ENCODE measurements around the gene DET1. TPM values are rescaled to one million over a fixed set of nuclear protein-coding genes. Genes with fewer than 3 reads are reported as not detected.

Gene DET1
- total and polyA plus RNA-seq, 2 of the 13 experiments (the other 11 are each of a cell fraction or from before 2014, with no cell fraction given), result 2.2 to 4.2 TPM

DNA sequence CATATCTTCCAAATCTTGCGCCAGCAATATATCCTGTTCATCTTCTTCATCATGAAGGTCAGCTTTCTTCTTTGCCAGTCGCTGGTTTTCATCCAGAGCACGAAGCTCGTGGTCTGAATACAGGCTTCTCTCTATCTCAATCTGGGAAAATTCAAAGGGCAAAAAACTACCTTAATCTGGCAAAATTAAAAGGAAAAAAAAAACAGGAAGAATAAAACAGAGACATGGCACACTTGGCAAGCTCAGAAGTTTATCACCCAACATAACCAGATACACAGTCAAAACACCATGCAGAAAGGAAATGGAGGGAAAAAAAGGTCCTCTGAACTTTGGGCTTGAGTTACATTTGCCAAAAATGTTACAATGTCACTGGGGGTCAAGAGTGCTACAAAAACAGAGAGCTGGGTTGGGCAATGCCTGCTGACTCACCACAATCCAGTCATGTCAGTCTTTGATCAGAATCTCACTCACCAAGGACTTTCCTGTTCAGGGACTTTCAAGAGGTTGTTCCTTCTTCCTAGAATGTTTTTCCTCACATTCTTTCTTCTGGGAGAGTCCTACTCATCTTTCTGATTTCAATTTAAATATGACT, 80.8 kb downstream of the DET1 start (continued):
- TF ChIP-seq RBM39 (IDR thresholded peaks at IDR 0.05; ENCODE audit: low read depth, low read length, poor library complexity, severe bottlenecking) (no peak), HMG20B (CRISPR knock-in tag; conservative IDR thresholded peaks at IDR 0.05) (no peak), ZIK1 (CRISPR knock-in tag; IDR thresholded peaks at IDR 0.05; ENCODE audit: borderline replicate concordance, low read depth) (no peak), SALL2 (CRISPR knock-in tag; IDR thresholded peaks at IDR 0.05) (no peak), PHF20 (CRISPR knock-in tag; IDR thresholded peaks at IDR 0.05) (no peak), ESRRA (CRISPR knock-in tag; IDR thresholded peaks at IDR 0.05; ENCODE audit: low read depth) (peak; percentile 96), ZNF619 (CRISPR knock-in tag; IDR thresholded peaks at IDR 0.05) (no peak), ZFP37 (CRISPR knock-in tag; IDR thresholded peaks at IDR 0.05; ENCODE audit: borderline replicate concordance) (0 out of 2 replicates have a peak, but pooled peaks have one; percentile 39), PHF5A (CRISPR knock-in tag; IDR thresholded peaks at IDR 0.05; ENCODE audit: low read depth, unreplicated experiment) (no peak), DMAP1 (CRISPR knock-in tag; IDR thresholded peaks at IDR 0.05) (peak; percentile 70), MAF1 (CRISPR knock-in tag; IDR thresholded peaks at IDR 0.05; ENCODE audit: borderline replicate concordance) (no peak), ZNF546 (CRISPR knock-in tag; conservative IDR thresholded peaks at IDR 0.05) (peak; percentile 65; the same call in 1 of the 2 replicates), ZNF550 (CRISPR knock-in tag; IDR thresholded peaks at IDR 0.05; ENCODE audit: borderline replicate concordance) (no peak), JDP2 (CRISPR knock-in tag; IDR thresholded peaks at IDR 0.05; ENCODE audit: borderline replicate concordance) (no peak), PCBP2 (optimal IDR thresholded peaks at IDR 0.05; ENCODE audit: low read depth, low read length, poor library complexity, severe bottlenecking) (no peak), FIP1L1 (IDR thresholded peaks at IDR 0.05; ENCODE audit: borderline replicate concordance, insufficient read depth, low read depth, low read length) (no peak), ZNF558 (CRISPR knock-in tag; IDR thresholded peaks at IDR 0.05; ENCODE audit: borderline replicate concordance) (no peak), ZNF563 (CRISPR knock-in tag; IDR thresholded peaks at IDR 0.05) (no peak), ZNF496 (CRISPR knock-in tag; IDR thresholded peaks at IDR 0.05; ENCODE audit: insufficient replicate concordance) (no peak), ZFP90 (CRISPR knock-in tag; IDR thresholded peaks at IDR 0.05; ENCODE audit: borderline replicate concordance) (no peak), ZNF562 (CRISPR knock-in tag; IDR thresholded peaks at IDR 0.05; ENCODE audit: borderline replicate concordance) (no peak)
- TF ChIP-seq, protein P1, sequence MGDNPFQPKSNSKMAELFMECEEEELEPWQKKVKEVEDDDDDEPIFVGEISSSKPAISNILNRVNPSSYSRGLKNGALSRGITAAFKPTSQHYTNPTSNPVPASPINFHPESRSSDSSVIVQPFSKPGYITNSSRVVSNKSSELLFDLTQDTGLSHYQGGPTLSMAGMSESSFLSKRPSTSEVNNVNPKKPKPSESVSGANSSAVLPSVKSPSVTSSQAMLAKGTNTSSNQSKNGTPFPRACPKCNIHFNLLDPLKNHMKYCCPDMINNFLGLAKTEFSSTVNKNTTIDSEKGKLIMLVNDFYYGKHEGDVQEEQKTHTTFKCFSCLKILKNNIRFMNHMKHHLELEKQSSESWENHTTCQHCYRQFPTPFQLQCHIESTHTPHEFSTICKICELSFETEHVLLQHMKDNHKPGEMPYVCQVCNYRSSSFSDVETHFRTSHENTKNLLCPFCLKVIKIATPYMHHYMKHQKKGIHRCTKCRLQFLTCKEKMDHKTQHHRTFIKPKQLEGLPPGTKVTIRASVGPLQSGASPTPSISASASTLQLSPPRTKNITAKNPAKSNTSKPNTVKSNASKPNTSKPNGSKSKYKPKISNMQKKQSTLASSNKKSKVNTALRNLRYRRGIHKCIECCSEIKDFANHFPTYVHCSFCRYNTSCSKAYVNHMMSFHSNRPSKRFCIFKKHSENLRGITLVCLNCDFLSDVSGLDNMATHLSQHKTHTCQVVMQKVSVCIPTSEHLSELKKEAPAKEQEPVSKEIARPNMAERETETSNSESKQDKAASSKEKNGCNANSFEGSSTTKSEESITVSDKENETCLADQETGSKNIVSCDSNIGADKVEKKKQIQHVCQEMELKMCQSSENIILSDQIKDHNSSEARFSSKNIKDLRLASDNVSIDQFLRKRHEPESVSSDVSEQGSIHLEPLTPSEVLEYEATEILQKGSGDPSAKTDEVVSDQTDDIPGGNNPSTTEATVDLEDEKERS (CRISPR knock-in tag; IDR thresholded peaks at IDR 0.05), result 0 out of 2 replicates have a peak, but pooled peaks have one; percentile 49
- TF ChIP-seq, protein P2, sequence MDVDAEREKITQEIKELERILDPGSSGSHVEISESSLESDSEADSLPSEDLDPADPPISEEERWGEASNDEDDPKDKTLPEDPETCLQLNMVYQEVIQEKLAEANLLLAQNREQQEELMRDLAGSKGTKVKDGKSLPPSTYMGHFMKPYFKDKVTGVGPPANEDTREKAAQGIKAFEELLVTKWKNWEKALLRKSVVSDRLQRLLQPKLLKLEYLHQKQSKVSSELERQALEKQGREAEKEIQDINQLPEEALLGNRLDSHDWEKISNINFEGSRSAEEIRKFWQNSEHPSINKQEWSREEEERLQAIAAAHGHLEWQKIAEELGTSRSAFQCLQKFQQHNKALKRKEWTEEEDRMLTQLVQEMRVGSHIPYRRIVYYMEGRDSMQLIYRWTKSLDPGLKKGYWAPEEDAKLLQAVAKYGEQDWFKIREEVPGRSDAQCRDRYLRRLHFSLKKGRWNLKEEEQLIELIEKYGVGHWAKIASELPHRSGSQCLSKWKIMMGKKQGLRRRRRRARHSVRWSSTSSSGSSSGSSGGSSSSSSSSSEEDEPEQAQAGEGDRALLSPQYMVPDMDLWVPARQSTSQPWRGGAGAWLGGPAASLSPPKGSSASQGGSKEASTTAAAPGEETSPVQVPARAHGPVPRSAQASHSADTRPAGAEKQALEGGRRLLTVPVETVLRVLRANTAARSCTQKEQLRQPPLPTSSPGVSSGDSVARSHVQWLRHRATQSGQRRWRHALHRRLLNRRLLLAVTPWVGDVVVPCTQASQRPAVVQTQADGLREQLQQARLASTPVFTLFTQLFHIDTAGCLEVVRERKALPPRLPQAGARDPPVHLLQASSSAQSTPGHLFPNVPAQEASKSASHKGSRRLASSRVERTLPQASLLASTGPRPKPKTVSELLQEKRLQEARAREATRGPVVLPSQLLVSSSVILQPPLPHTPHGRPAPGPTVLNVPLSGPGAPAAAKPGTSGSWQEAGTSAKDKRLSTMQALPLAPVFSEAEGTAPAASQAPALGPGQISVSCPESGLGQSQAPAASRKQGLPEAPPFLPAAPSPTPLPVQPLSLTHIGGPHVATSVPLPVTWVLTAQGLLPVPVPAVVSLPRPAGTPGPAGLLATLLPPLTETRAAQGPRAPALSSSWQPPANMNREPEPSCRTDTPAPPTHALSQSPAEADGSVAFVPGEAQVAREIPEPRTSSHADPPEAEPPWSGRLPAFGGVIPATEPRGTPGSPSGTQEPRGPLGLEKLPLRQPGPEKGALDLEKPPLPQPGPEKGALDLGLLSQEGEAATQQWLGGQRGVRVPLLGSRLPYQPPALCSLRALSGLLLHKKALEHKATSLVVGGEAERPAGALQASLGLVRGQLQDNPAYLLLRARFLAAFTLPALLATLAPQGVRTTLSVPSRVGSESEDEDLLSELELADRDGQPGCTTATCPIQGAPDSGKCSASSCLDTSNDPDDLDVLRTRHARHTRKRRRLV (CRISPR knock-in tag; IDR thresholded peaks at IDR 0.05), result no peak
